HepG2 (cell line): ENCODE measurements around the gene ARHGEF39. TPM values are rescaled to one million over a fixed set of nuclear protein-coding genes. Genes with fewer than 3 reads are reported as not detected.

Experiments
- FIP1L1 ChIP-seq: fragments of 200-400 bp; formaldehyde crosslinking; IDR thresholded peaks from 2 replicates; pipeline ENCODE4 v1.6.1; 2018; ENCODE audit warnings: low read depth, mild to moderate bottlenecking, low read length, moderate library complexity, borderline replicate concordance; ENCODE audit not compliant: insufficient read depth
- KDM2A ChIP-seq: sonication (generic); formaldehyde crosslinking; IDR thresholded peaks from 2 replicates; pipeline ENCODE4 v1.4.0; 2020; ENCODE audit warnings: low read depth, missing genetic modification reagents, borderline replicate concordance
- MYNN ChIP-seq: sonication (generic); formaldehyde crosslinking; IDR thresholded peaks from 2 replicates; pipeline ENCODE4 v1.4.0; 2020; ENCODE audit warnings: mild to moderate bottlenecking, low read depth, missing genetic modification reagents
- NFKB2 ChIP-seq: sonication (generic); formaldehyde crosslinking; IDR thresholded peaks from 2 replicates; pipeline ENCODE4 v1.4.0; 2020; ENCODE audit warnings: missing genetic modification reagents, borderline replicate concordance
- NR2F6 ChIP-seq, 2 experiments: IDR thresholded peaks; 2 replicates each; pipeline ENCODE4 v1.6.1; 2016; ENCODE audit warnings: antibody characterized with exemption in 1 of 2, mild to moderate bottlenecking in 1 of 2
- PAWR ChIP-seq: sonication (generic); formaldehyde crosslinking; IDR thresholded peaks from 2 replicates; pipeline ENCODE4 v1.4.0; 2020; ENCODE audit warnings: missing genetic modification reagents, mild to moderate bottlenecking, borderline replicate concordance
- PCBP2 ChIP-seq: fragments of 200-400 bp; formaldehyde crosslinking; optimal IDR thresholded peaks from 2 replicates; pipeline ENCODE3; 2018; ENCODE audit warnings: low read length, low read depth; ENCODE audit not compliant: poor library complexity, severe bottlenecking
- PTBP1 ChIP-seq: fragments of 200-400 bp; formaldehyde crosslinking; IDR thresholded peaks from 2 replicates; pipeline ENCODE4 v1.6.1; 2018; ENCODE audit warnings: low read length, low read depth; ENCODE audit not compliant: poor library complexity, severe bottlenecking
- SIN3A ChIP-seq: IDR thresholded peaks from 2 replicates; pipeline ENCODE4 v1.6.1; 2011; ENCODE audit warnings: low read depth, mild to moderate bottlenecking, control low read depth, low read length, borderline replicate concordance
- SMC3 ChIP-seq: IDR thresholded peaks from 2 replicates; pipeline ENCODE4 v1.6.1; 2011; ENCODE audit warnings: low read length, improper control_type of control experiment
- ZNF274 ChIP-seq: sonication (generic); formaldehyde crosslinking; IDR thresholded peaks from 2 replicates; pipeline ENCODE4 v1.5.1; 2020; ENCODE audit warnings: mild to moderate bottlenecking, missing genetic modification reagents
- ZNF3 ChIP-seq: IDR thresholded peaks from 2 replicates; pipeline ENCODE4 v1.7.0; 2017; ENCODE audit warnings: inconsistent platforms
- ZNF451 ChIP-seq: sonication (generic); formaldehyde crosslinking; IDR thresholded peaks from 2 replicates; pipeline ENCODE4 v1.5.0; 2020; ENCODE audit warnings: mild to moderate bottlenecking, missing genetic modification reagents
- ZNF607 ChIP-seq: sonication (generic); formaldehyde crosslinking; IDR thresholded peaks from 2 replicates; pipeline ENCODE4 v1.5.1; 2020; ENCODE audit warnings: missing genetic modification reagents, mild to moderate bottlenecking, borderline replicate concordance
- polyA plus RNA-seq, 8 experiments: library from polyadenylated mRNA; depleted of rRNA in 3 of 8; stranded (reverse) in 7 of 8; unstranded in 1 of 8; fragments of >200 nt; fragmentation: Illumina TruSeq in 4 of 8; extraction: Trizol in 4 of 8; gene quantifications; 2 replicates each; pipeline versions ENCODE4 v1.2.1 to v1.2.3, GENCODE V29; 2011 to 2016; ENCODE audit warnings: low read depth in 4 of 8, missing spikeins in 1 of 8, mixed read lengths in 1 of 8; ENCODE audit not compliant: insufficient read depth in 1 of 8
- total RNA-seq, 5 experiments: library from RNA; depleted of rRNA; stranded (reverse); fragments of >200 nt; fragmentation: Illumina TruSeq; extraction: Trizol; gene quantifications; 2 replicates each; pipeline ENCODE4 v1.2.3, GENCODE V29; 2016; ENCODE audit warnings: low read depth in 1 of 5
- TF ChIP-seq, protein P1 (sequence below): IDR thresholded peaks from 2 replicates; pipeline ENCODE4 v1.6.1; 2012; ENCODE audit warnings: low read depth, low read length, improper control_type of control experiment
- TF ChIP-seq, protein P2 (sequence below): sonication (generic); formaldehyde crosslinking; IDR thresholded peaks from 2 replicates; pipeline ENCODE4 v1.5.0; 2020; ENCODE audit warnings: missing genetic modification reagents
- TF ChIP-seq, protein P3 (sequence below), 2 experiments: sonication (generic) in 1 of 2; formaldehyde crosslinking in 1 of 2; IDR thresholded peaks; 2 replicates each; pipeline versions ENCODE4 v1.4.0 to v1.6.1; 2018 to 2020; ENCODE audit warnings: missing genetic modification reagents in 2 of 2, borderline replicate concordance in 1 of 2, low read depth in 1 of 2, mild to moderate bottlenecking in 1 of 2, missing biosample characterization in 1 of 2
- TF ChIP-seq, protein P4 (sequence below): sonication (generic); formaldehyde crosslinking; IDR thresholded peaks from 2 replicates; pipeline ENCODE4 v1.5.0; 2020; ENCODE audit warnings: mild to moderate bottlenecking, missing genetic modification reagents
- TF ChIP-seq, protein P5 (sequence below): sonication (generic); formaldehyde crosslinking; IDR thresholded peaks from 2 replicates; pipeline ENCODE4 v1.8.0; 2022; ENCODE audit warnings: mild to moderate bottlenecking, missing genetic modification reagents, borderline replicate concordance

The ARHGEF39 gene
- total and polyA plus RNA-seq, 2 of the 13 experiments (the other 11 are each of a cell fraction or from before 2014, with no cell fraction given) = 11.2 to 12.3 TPM

DNA sequence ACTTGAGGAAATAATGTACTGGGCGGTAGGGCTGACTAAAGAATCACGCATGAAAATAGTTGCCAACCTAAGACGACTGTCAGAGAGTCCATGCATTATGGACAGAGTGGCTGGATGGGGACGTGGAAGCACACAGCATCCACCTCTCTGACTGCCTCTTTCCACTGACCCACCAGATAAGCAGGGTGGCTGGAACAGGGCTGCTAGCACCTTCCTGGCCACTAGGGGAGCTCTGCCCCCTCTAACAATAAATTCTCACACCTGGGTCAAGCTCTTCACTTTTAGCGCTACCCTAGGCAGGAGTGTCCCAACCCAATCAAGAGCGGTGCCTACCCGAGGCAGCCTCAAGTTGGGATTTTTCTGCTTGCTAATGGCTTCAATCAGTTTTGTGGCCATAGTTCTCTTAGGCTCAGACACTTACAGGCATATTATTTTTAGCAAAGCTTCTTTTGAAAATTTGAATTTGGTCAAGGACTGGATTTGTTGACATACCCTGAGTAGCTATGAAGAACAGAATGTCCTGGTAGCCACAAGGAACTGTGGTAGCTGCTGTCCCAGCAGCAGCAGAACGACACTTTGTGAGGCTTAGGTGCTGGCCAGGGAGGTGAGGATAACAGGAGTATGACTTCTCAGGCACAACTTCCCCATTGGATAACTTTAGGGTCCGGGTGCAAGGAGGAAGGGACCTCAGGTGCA lies 31.7 kb upstream of the ARHGEF39 start (continued):
- TF ChIP-seq, protein P1, sequence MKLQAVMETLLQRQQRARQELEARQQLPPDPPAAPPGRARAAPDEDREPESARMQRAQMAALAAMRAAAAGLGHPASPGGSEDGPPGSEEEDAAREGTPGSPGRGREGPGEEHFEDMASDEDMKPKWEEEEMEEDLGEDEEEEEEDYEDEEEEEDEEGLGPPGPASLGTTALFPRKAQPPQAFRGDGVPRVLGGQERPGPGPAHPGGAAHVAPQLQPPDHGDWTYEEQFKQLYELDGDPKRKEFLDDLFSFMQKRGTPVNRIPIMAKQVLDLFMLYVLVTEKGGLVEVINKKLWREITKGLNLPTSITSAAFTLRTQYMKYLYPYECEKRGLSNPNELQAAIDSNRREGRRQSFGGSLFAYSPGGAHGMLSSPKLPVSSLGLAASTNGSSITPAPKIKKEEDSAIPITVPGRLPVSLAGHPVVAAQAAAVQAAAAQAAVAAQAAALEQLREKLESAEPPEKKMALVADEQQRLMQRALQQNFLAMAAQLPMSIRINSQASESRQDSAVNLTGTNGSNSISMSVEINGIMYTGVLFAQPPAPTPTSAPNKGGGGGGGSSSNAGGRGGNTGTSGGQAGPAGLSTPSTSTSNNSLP = 0 out of 2 replicates have a peak, but pooled peaks have one; percentile 22
- TF ChIP-seq PCBP2 = no peak
- TF ChIP-seq, protein P2, sequence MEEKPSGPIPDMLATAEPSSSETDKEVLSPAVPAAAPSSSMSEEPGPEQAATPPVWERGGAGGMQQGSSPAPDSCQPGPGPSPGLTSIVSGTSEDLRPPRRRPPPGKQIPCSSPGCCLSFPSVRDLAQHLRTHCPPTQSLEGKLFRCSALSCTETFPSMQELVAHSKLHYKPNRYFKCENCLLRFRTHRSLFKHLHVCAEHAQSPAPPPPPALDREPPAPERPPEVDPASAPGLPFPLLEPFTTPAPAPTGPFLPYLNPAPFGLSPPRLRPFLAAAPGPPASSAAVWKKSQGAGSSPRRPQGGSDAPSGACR (CRISPR knock-in tag) = 0 out of 2 replicates have a peak, but pooled peaks have one; percentile 45
- no peak for TF ChIP-seq SIN3A
- TF ChIP-seq, protein P3, sequence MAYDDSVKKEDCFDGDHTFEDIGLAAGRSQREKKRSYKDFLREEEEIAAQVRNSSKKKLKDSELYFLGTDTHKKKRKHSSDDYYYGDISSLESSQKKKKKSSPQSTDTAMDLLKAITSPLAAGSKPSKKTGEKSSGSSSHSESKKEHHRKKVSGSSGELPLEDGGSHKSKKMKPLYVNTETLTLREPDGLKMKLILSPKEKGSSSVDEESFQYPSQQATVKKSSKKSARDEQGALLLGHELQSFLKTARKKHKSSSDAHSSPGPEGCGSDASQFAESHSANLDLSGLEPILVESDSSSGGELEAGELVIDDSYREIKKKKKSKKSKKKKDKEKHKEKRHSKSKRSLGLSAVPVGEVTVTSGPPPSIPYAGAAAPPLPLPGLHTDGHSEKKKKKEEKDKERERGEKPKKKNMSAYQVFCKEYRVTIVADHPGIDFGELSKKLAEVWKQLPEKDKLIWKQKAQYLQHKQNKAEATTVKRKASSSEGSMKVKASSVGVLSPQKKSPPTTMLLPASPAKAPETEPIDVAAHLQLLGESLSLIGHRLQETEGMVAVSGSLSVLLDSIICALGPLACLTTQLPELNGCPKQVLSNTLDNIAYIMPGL (CRISPR knock-in tag; IDR thresholded peaks at IDR 0.05; ENCODE audit: borderline replicate concordance in 1 of 2, low read depth in 1 of 2) = peak in 1 of 2 experiments; percentile 52; a peak in 1 of 4 replicates
- TF ChIP-seq ZNF451 (CRISPR knock-in tag) = no peak
- TF ChIP-seq PAWR (CRISPR knock-in tag) = no peak
- TF ChIP-seq FIP1L1 = no peak
- TF ChIP-seq ZNF607 (CRISPR knock-in tag) = no peak
- TF ChIP-seq, protein P4, sequence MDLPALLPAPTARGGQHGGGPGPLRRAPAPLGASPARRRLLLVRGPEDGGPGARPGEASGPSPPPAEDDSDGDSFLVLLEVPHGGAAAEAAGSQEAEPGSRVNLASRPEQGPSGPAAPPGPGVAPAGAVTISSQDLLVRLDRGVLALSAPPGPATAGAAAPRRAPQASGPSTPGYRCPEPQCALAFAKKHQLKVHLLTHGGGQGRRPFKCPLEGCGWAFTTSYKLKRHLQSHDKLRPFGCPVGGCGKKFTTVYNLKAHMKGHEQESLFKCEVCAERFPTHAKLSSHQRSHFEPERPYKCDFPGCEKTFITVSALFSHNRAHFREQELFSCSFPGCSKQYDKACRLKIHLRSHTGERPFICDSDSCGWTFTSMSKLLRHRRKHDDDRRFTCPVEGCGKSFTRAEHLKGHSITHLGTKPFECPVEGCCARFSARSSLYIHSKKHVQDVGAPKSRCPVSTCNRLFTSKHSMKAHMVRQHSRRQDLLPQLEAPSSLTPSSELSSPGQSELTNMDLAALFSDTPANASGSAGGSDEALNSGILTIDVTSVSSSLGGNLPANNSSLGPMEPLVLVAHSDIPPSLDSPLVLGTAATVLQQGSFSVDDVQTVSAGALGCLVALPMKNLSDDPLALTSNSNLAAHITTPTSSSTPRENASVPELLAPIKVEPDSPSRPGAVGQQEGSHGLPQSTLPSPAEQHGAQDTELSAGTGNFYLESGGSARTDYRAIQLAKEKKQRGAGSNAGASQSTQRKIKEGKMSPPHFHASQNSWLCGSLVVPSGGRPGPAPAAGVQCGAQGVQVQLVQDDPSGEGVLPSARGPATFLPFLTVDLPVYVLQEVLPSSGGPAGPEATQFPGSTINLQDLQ (CRISPR knock-in tag) = no peak
- no peak for TF ChIP-seq NR2F6 (IDR thresholded peaks at IDR 0.05)
- TF ChIP-seq NR2F6 (CRISPR knock-in tag; IDR thresholded peaks at IDR 0.05) = no peak
- TF ChIP-seq PTBP1 = no peak
- TF ChIP-seq MYNN (CRISPR knock-in tag) = no peak
- peak; percentile 80 for TF ChIP-seq SMC3
- TF ChIP-seq ZNF3 (CRISPR knock-in tag) = no peak
- TF ChIP-seq ZNF274 (CRISPR knock-in tag) = 0 out of 2 replicates have a peak, but pooled peaks have one; percentile 29
- TF ChIP-seq KDM2A = peak; percentile 47; the same call in 1 of the 2 replicates
- TF ChIP-seq, protein P5, sequence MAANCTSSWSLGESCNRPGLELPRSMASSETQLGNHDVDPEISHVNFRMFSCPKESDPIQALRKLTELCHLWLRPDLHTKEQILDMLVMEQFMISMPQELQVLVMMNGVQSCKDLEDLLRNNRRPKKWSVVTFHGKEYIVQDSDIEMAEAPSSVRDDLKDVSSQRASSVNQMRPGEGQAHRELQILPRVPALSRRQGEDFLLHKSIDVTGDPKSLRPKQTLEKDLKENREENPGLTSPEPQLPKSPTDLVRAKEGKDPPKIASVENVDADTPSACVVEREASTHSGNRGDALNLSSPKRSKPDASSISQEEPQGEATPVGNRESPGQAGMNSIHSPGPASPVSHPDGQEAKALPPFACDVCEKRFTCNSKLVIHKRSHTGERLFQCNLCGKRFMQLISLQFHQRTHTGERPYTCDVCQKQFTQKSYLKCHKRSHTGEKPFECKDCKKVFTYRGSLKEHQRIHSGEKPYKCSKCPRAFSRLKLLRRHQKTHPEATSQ = no peak
- no peak for TF ChIP-seq NFKB2 (CRISPR knock-in tag)
